RWPE2 (cell line): Measurements from ENCODE around the gene ISG20L2.

Experiments used
- ATAC-seq: fragments of 200-7000 bp; cut with Tn5 transposase; 3 replicates; pipeline ENCODE4 v1.9.1; 2021; ENCODE audit warnings: low read depth
- DNase-seq: peaks from one replicate; pipeline ENCODE4 v3.0.0-alpha.2; 2020; ENCODE audit warnings: low spot score
- H3K27ac ChIP-seq: fragments of 450-650 bp; 2 replicates; pipeline ENCODE4 v1.5.1; 2017; ENCODE audit warnings: mild to moderate bottlenecking; ENCODE audit not compliant: poor library complexity, severe bottlenecking
- H3K27me3 ChIP-seq: fragments of 250-450 bp; sonication (Bioruptor Pico); 2 replicates; pipeline ENCODE4 v1.5.1; 2021; ENCODE audit warnings: mild to moderate bottlenecking, moderate library complexity; ENCODE audit not compliant: insufficient read depth, poor library complexity, severe bottlenecking
- H3K36me3 ChIP-seq: fragments of 250-450 bp; sonication (Bioruptor Pico); 2 replicates; pipeline ENCODE4 v1.5.1; 2020; ENCODE audit warnings: low read depth, mild to moderate bottlenecking, moderate library complexity
- H3K4me1 ChIP-seq: fragments of 250-450 bp; sonication (Bioruptor Pico); 2 replicates; pipeline ENCODE4 v1.5.1; 2021; ENCODE audit warnings: mild to moderate bottlenecking, moderate library complexity; ENCODE audit not compliant: insufficient read depth, poor library complexity, severe bottlenecking
- H3K4me3 ChIP-seq: fragments of 250-450 bp; sonication (Bioruptor Pico); 2 replicates; pipeline ENCODE4 v1.5.1; 2021; ENCODE audit warnings: mild to moderate bottlenecking, moderate library complexity; ENCODE audit not compliant: severe bottlenecking
- H3K9me3 ChIP-seq: fragments of 250-450 bp; sonication (Bioruptor Pico); 2 replicates; pipeline ENCODE4 v1.5.1; 2021; ENCODE audit warnings: mild to moderate bottlenecking, moderate library complexity; ENCODE audit not compliant: severe bottlenecking
- CTCF ChIP-seq: fragments of 450-650 bp; IDR thresholded peaks from one replicate; pipeline ENCODE4 v1.5.1; 2017; ENCODE audit warnings: mild to moderate bottlenecking, moderate library complexity; ENCODE audit not compliant: poor library complexity, severe bottlenecking

The ISG20L2 gene

DNA sequence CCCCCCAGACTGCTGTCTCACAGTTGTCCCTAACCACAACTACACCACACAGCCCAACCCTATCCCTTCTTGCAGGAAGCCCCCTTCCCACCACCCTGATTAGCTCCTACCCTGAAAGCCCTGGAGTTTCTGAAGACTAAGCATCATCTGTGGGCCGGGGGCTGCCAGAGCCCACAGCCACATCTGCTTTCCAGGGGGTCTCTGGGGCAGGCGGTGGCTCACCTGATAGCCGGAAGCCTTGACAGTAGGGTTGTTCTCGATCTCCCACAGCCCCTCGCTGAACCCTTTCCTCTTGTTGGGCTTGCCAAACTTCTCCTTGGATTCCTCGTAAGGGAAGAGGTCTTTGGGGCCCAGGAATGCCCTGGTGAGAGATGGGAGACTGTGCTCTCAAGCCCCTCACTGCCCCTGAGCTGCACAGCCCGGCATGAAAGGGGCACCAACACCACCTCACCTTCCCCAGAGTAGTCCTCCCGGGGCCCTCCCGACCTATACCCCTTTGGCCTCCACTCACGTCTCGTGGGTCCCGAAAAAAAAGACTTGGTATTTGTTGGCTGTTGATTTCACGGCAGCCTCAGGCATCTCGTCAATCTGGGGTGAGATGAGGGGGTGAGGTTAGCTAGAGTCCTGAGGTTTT is 16.3 kb upstream of the ISG20L2 start:
- H3K4me3 ChIP-seq = no peak overlapping the region
- H3K9me3 ChIP-seq = no peaks in the 10 kb centered on the region
- H3K27me3 ChIP-seq = no peaks in the 10 kb centered on the region
- peaks cover 27% of the 10 kb centered on the region for H3K4me1 ChIP-seq
- peak overlapping the region; percentile 98 for H3K27ac ChIP-seq
- DNase-seq = peak; percentile 37
- H3K36me3 ChIP-seq = peaks cover 47% of the 10 kb centered on the region
- TF ChIP-seq CTCF = no peak
- ATAC-seq = no peak

DNA sequence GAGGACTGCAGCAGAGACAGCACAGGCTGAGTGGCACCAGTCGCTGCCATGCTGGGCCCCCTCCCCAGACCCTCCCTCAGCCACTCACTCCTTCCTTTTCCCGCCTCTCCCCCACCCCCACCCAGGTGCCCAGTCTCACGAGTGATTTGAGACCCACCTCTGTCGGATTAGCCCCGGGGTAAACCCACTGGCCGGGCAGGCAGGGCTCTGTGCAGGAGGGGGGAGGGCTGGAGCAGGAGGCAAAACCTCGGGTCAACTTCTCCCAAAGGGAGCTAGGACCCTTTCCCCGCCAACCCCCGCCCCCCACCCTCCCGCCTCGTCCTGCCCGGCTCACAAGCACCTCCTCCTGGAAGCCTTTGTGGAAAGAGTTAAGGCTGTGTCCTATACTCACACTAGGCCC is 15.8 kb upstream of the ISG20L2 start:
- Histone ChIP-seq H3K4me1 (peaks cover 23% of the 10 kb centered on the region), H3K36me3 (peaks cover 41% of the 10 kb centered on the region), H3K4me3 (no peak overlapping the region), H3K27ac (peak overlapping the region; percentile 98), H3K9me3 (no peaks in the 10 kb centered on the region), H3K27me3 (no peaks in the 10 kb centered on the region)
- DNase-seq (peak; percentile 38), ATAC-seq (no peak)
- no peak for TF ChIP-seq CTCF

- no peaks in the 10 kb centered on the region for H3K27me3 ChIP-seq
- no peak for ATAC-seq
- peak overlapping the region; percentile 98 for H3K27ac ChIP-seq
- no peak overlapping the region for H3K4me3 ChIP-seq
- no peak for TF ChIP-seq CTCF
- H3K9me3 ChIP-seq = no peaks in the 10 kb centered on the region
- peaks cover 17% of the 10 kb centered on the region for H3K4me1 ChIP-seq
- peak; percentile 42 for DNase-seq
- peaks cover 44% of the 10 kb centered on the region for H3K36me3 ChIP-seq
These were observed 15.1 kb upstream of the ISG20L2 start for GRCh38 chr1:156743367-156744302.

DNA sequence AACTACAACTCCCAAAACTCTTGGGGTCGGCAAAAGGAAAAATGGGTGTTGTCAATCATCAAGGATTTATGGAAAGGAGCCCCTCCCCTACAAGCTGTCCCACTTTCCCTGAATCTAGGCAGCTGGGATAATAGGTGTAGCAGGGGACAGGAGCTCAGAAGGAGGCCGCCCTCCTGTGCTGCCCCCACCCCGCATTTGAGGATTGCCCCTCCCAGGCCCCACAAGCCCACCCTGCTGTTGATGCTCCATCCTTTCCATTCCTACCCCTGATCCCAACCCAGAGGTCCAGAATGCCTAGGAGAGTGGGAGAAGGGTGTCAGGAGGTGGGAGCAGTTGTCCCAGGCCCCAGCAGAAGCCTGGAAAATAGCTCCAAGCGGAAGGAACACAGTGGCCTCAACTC is 14.2 kb upstream of the ISG20L2 start:
- Histone ChIP-seq H3K4me1 (peaks cover 9% of the 10 kb centered on the region), H3K4me3 (no peak overlapping the region), H3K27me3 (no peaks in the 10 kb centered on the region), H3K36me3 (peaks cover 51% of the 10 kb centered on the region), H3K27ac (peak overlapping the region; percentile 64), H3K9me3 (no peaks in the 10 kb centered on the region)
- no peak for ATAC-seq
- TF ChIP-seq CTCF = no peak
- DNase-seq = no peak
